ENCODE results near the gene OR2V1.

- TF ChIP-seq GATA2 (IDR thresholded peaks at IDR 0.05; ENCODE audit: low read depth, low read length) = no peak
- TF ChIP-seq GATA3 (IDR thresholded peaks at IDR 0.05; ENCODE audit: low read depth, low read length) = no peak
These were observed 30.7 kb upstream of the OR2V1 start for GRCh38 chr5:181161534-181162175.
